ENCODE data around the gene RABGAP1L. TPM values are rescaled to one million over a fixed set of nuclear protein-coding genes. Genes with fewer than 3 reads are reported as not detected.

Gene RABGAP1L
- polyA plus RNA-seq, 3 donors: 35.2 to 75.3 (median 63.3) TPM

GRCh38 chr1:174956976-174957375 is 797.7 kb downstream of the RABGAP1L start:
- TF ChIP-seq, protein P1, sequence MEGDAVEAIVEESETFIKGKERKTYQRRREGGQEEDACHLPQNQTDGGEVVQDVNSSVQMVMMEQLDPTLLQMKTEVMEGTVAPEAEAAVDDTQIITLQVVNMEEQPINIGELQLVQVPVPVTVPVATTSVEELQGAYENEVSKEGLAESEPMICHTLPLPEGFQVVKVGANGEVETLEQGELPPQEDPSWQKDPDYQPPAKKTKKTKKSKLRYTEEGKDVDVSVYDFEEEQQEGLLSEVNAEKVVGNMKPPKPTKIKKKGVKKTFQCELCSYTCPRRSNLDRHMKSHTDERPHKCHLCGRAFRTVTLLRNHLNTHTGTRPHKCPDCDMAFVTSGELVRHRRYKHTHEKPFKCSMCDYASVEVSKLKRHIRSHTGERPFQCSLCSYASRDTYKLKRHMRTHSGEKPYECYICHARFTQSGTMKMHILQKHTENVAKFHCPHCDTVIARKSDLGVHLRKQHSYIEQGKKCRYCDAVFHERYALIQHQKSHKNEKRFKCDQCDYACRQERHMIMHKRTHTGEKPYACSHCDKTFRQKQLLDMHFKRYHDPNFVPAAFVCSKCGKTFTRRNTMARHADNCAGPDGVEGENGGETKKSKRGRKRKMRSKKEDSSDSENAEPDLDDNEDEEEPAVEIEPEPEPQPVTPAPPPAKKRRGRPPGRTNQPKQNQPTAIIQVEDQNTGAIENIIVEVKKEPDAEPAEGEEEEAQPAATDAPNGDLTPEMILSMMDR (IDR thresholded peaks at IDR 0.05): no peak
- no peak for DNase-seq
- Histone ChIP-seq H3K36me3 (replicated peaks in 1 of 2; ENCODE audit: control insufficient read depth in 1 of 2, insufficient read depth in 2 of 2, low read length in 2 of 2) (peaks cover 3 to 6% of the 10 kb centered on the region in 2 donors), H4K20me1 (ENCODE audit: insufficient read depth, low read length) (no peaks in the 10 kb centered on the region), H3K27ac (ENCODE audit: low read depth in 1 of 2, low read length in 2 of 2) (no peak overlapping the region), H3K4me2 (replicated peaks; ENCODE audit: extremely low read depth, low read length, poor library complexity, severe bottlenecking) (no peak overlapping the region), H3K79me2 (ENCODE audit: insufficient read depth, low read length) (no peaks in the 10 kb centered on the region), H3K4me1 (ENCODE audit: control insufficient read depth in 1 of 2, insufficient read depth in 2 of 2, low read length in 2 of 2) (peaks cover 43 to 64% of the 10 kb centered on the region in 2 donors), H3K9ac (ENCODE audit: insufficient read depth, low read length, poor library complexity, severe bottlenecking) (no peak overlapping the region), H3K4me3 (replicated peaks in 1 of 3; ENCODE audit: low read depth in 2 of 3, low read length in 3 of 3) (no peak overlapping the region), H2AFZ (ENCODE audit: insufficient read depth, low read depth, low read length, poor library complexity, severe bottlenecking) (no peak overlapping the region), H3K27me3 (ENCODE audit: control insufficient read depth in 2 of 2, insufficient read depth in 2 of 2, low read length in 2 of 2) (no peaks in the 10 kb centered on the region), H3K9me3 (replicated peaks in 1 of 2; ENCODE audit: control insufficient read depth in 1 of 2, insufficient read depth in 1 of 2, low read length in 2 of 2) (no peaks in the 10 kb centered on the region)
- no peaks in the 10 kb centered on the region for H3K27me3 Mint-ChIP-seq (ENCODE audit: low read depth in 3 of 3)
- peaks cover 7% of the 10 kb centered on the region in 2 donors for H3K36me3 Mint-ChIP-seq
- intact Hi-C loops (cut with micrococcal nuclease): no loop called here
- H3K27ac Mint-ChIP-seq: no peak overlapping the region
- H3K4me3 Mint-ChIP-seq: no peak overlapping the region
- peaks cover 0 to 3% (median 0%) of the 10 kb centered on the region in 7 donors for H3K9me3 Mint-ChIP-seq
- H3K4me1 Mint-ChIP-seq: peaks cover 47% of the 10 kb centered on the region

- peaks cover 47% of the 10 kb centered on the region for H3K4me1 Mint-ChIP-seq
- Histone ChIP-seq H3K27ac (ENCODE audit: low read depth in 1 of 2, low read length in 2 of 2) (no peak overlapping the region), H3K9ac (ENCODE audit: insufficient read depth, low read length, poor library complexity, severe bottlenecking) (no peak overlapping the region), H3K36me3 (replicated peaks in 1 of 2; ENCODE audit: control insufficient read depth in 1 of 2, insufficient read depth in 2 of 2, low read length in 2 of 2) (peaks cover 3 to 6% of the 10 kb centered on the region in 2 donors), H2AFZ (ENCODE audit: insufficient read depth, low read depth, low read length, poor library complexity, severe bottlenecking) (no peak overlapping the region), H3K4me1 (ENCODE audit: control insufficient read depth in 1 of 2, insufficient read depth in 2 of 2, low read length in 2 of 2) (peaks cover 44 to 65% of the 10 kb centered on the region in 2 donors), H3K9me3 (replicated peaks in 1 of 2; ENCODE audit: control insufficient read depth in 1 of 2, insufficient read depth in 1 of 2, low read length in 2 of 2) (no peaks in the 10 kb centered on the region), H3K4me2 (replicated peaks; ENCODE audit: extremely low read depth, low read length, poor library complexity, severe bottlenecking) (peak overlapping the region; percentile 14), H3K79me2 (ENCODE audit: insufficient read depth, low read length) (no peaks in the 10 kb centered on the region), H3K27me3 (ENCODE audit: control insufficient read depth in 2 of 2, insufficient read depth in 2 of 2, low read length in 2 of 2) (no peaks in the 10 kb centered on the region), H3K4me3 (replicated peaks in 1 of 3; ENCODE audit: low read depth in 2 of 3, low read length in 3 of 3) (no peak overlapping the region), H4K20me1 (ENCODE audit: insufficient read depth, low read length) (no peaks in the 10 kb centered on the region)
- DNase-seq: no peak
- H3K27ac Mint-ChIP-seq: peak overlapping the region in 3 of 7 donors; percentile 15 to 63 (median 25)
- H3K4me3 Mint-ChIP-seq: no peak overlapping the region
- no peaks in the 10 kb centered on the region for H3K27me3 Mint-ChIP-seq (ENCODE audit: low read depth in 3 of 3)
- intact Hi-C loops (cut with micrococcal nuclease): no loop called here
- H3K36me3 Mint-ChIP-seq: peaks cover 7% of the 10 kb centered on the region in 2 donors
- TF ChIP-seq, protein P1 (IDR thresholded peaks at IDR 0.05): no peak
- peaks cover 0 to 3% (median 0%) of the 10 kb centered on the region in 7 donors for H3K9me3 Mint-ChIP-seq
These were observed 798.5 kb downstream of the RABGAP1L start for GRCh38 chr1:174957829-174958228.

Measured in CD14-positive monocyte (primary cell).